Erythroblast (primary cell): ENCODE data around the gene ARHGEF4.

ENCODE experiments used
- DNase-seq, 2 experiments: peaks; one replicate each; lab custom pipeline; 2025; lab: John Stamatoyannopoulos, UW
- GATA1 ChIP-seq: IDR thresholded peaks from 2 replicates; pipeline ENCODE4 v1.6.1; 2011; ENCODE audit warnings: low read depth, mild to moderate bottlenecking, control low read depth, low read length, moderate library complexity
- POLR2A ChIP-seq: IDR thresholded peaks from 2 replicates; pipeline ENCODE4 v1.6.1; 2011; ENCODE audit warnings: mild to moderate bottlenecking, low read length

The ARHGEF4 gene

DNA sequence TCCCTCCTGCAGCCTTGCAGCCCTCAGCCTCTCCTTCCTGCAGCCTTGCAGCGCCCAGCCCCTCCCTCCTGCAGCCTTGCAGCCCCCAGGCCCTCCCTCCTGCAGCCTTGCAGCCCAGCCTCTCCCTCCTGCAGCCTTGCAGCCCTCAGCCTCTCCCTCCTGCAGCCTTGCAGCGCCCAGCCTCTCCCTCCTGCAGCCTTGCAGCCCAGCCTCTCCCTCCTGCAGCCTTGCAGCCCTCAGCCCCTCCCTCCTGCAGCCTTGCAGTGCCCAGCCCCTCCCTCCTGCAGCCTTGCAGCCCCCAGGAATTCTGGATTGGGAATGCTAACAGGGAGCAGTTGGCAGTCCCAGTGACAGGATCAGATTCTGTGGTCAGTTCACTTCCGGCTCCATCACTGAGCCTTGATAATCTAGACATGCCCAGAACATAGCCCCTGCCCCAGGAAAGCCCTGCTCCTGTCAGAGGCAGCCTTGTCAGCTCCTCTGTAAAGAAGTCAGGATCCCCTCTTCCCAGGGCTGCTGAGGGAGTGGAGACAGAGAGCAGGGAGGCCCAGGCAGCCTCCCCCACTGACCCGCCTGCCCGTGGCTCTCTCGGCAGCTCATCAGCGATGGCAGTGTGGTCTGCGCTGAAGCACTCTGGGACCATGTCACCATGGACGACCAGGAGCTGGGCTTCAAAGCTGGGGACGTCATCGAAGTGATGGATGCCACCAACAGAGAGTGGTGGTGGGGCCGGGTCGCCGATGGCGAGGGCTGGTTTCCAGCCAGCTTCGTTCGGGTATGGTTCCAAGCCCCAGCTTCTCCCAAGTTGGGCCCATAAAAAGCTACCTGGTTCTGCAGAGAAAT lies 201.8 kb downstream of the ARHGEF4 start:
- DNase-seq, result no peak
- TF ChIP-seq POLR2A (no peak), GATA1 (no peak)

DNA sequence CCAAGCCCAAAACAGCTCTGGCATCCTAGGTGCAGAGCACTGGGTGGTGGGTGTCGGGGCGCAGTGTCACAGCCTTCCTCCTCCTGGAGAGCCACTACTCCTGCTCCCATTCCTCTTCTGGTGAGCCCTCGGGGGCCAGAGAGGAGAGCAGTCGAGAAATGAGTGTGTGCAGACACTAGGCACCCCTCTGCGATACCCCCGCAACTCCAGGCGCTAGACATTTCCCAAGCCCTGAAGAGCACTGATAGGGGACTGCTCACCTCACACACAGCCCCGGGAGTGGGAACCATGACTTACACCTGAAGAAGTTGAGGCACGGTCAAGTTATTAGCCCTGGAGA lies 202.4 kb downstream of the ARHGEF4 start:
- TF ChIP-seq GATA1 (no peak), POLR2A (no peak)
- DNase-seq, result no peak

DNA sequence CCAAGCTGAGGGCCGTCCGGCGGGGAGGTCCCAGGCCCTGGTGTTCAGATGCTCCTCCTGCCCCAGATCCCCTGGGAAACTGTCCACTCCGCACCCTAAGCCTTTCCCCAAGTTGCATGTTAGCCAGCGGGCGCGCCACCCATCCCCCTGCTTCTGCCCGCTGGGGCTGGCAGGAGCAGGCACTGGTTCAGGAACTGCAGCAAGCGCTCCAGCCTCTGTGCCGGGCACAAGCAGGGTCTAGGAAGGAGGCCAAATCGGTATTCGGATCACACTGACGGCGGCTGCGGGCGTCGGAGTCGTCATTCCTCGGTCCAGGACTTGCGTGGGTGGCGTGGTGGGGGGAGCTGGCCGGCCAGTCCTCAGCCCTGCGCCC lies 202.8 kb downstream of the ARHGEF4 start:
- no peak for DNase-seq
- TF ChIP-seq GATA1 (no peak), POLR2A (no peak)

DNA sequence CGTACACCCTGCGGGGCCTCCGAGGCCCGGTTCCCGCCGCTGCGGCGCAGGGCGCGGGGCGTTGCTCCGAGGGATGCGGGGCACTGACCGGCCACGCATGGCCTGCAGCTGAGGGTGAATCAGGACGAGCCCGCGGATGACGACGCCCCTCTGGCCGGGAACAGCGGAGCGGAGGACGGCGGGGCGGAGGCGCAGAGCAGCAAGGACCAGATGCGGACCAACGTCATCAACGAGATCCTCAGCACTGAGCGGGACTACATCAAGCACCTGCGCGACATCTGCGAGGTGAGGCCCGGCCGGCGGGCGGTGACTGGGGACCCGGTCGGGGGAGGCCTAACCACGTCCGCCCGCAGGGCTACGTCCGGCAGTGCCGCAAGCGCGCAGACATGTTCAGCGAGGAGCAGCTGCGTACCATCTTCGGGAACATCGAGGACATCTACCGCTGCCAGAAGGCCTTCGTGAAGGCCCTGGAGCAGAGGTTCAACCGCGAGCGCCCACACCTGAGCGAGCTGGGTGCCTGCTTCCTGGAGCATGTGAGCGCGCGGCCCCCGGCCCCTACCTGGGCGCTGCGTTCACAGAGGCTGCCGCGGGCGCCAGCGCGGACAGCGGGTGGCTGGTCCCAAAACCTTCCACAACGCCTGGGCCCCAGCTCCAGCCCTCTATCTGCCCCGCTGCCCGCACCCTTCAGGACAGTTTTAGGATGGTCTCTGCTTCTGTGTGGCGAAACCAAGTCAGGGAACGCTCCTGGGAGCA lies 203.4 kb downstream of the ARHGEF4 start:
- DNase-seq, result no peak
- TF ChIP-seq GATA1, result no peak
- TF ChIP-seq POLR2A, result no peak

DNA sequence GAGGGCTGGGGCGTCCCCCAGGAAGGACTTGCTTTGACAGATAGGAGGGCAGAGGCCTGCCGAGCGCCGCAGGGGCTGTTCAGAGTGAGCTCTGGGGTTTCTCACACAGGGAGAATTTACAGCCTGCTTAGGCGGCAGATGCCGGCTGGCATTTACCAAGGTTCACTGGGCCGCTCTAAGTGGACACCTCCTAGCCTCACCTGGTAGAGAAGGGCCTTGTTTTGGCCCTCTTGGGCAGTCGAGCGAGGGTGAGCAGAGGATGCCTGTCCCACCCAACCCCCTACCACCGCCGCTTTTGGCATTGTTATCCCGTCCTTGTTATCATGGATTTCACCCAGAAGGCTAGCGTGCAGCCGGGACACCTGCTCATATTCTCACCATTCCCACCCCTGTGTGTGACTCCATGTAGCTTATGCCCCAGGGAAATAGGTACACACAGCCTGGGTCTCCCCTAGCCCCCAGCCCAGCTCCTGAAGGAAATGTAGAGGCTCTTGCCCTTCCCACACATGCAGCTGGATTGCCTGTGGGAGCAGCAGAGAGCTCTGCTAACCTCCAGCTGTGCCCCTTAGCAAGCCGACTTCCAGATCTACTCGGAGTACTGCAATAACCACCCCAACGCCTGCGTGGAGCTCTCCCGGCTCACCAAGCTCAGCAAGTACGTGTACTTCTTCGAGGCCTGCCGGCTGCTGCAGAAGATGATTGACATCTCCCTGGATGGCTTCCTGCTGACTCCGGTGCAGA lies 204.1 kb downstream of the ARHGEF4 start:
- no peak for TF ChIP-seq POLR2A

DNA sequence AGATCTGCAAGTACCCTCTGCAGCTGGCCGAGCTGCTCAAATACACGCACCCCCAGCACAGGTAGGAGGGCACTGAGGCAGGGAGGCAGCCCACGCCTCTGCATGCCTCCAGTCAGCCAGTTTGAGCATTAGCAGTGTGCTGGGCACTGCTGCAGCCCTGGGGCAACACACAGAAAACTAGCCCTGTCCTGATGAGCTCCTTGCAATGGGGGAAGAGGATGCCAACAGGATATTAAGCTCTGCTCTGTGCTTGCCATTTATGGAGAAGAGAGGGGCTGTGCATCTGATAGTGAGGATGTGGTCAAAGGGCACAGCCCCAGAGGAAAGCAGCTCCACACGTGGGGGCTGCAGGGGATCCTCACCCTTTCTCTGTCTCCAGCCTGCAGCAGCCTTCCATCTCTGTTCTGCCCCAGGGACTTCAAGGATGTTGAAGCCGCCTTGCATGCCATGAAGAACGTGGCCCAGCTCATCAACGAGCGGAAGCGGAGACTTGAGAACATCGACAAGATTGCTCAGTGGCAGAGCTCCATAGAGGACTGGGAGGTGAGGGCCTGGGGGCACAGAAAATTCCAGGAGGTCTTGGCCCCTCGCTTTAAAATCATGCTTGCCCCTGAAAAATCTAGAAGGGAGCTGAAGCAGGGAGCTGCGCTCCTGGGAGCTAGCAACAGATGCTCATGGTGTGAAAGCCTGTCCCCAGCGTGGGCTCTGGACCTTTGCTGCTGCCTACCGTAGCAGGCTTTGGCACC lies 204.9 kb downstream of the ARHGEF4 start:
- TF ChIP-seq POLR2A, result no peak
- TF ChIP-seq GATA1, result no peak
- DNase-seq, result no peak

More for the DNA sequence above, 204.1 kb downstream of the ARHGEF4 start:
- DNase-seq, result no peak

DNA sequence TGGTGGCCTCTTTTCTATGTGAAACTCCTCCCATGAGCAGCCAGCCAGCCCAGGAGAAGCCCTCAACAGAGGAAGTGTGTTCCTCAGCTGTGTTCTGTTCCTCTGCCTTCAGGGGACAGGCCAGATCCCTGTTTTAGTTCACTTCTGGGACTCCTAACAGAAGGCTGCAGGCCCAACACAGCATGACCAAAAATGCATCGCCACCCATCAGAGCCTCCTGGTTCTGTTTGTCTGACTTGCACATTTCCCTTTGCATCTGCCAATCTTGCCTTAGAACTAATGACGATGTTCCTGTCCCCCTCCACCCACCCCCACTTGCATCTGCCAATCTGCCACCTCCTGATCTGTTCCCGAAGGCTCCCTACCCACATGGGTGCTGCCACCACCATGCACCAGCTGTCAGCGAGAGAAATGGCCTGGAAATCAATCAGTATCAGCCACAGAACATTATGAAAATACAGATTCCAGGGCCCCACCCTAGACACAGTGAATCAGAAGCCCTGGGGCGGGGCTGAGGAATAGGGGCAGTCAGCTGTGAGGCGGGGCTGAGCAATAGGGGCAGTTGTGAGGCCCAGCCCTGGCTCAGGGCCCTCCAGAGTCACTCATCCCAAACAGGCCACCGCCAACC lies 205.5 kb downstream of the ARHGEF4 start:
- TF ChIP-seq POLR2A (no peak), GATA1 (no peak)
- no peak for DNase-seq

DNA sequence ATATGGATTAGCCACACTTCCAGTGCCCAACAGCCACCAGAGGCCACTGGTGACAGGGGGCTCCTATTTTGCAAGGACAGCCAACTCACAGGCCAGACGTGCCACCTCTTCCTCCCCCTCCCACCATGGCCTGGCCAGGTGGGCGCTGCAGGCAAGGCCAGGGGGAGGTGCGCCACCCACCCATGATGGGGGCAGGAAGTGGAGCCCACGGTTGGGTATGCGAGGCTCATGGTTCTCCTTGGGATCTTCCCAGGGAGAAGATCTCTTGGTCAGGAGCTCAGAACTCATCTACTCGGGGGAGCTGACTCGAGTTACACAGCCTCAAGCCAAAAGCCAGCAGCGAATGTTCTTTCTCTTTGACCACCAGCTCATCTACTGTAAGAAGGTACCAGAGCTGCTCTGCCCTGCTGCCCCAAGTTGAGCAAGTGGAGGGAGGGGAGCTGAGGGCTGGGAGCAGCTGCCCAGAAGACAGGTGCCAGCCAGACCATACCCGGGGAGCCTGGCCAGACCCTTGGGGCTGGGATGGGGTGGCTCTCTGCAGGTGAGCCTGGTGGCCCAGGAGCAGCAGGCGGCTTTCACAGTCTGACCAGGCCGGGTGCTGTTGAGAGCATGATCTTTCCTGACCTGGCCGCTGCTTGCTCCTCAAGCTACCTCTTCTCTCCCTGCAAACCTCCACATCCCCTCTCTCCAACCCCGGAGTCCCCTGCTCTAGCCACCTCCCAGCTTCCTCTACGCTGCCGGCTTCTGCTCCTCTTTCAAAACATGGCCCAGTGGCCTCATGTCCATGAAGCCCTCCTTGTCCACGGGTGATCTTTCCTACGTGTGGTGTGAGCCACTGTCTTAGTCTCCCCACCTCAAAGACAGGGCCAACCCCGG lies 206.7 kb downstream of the ARHGEF4 start:
- TF ChIP-seq GATA1 (no peak), POLR2A (no peak)
- no peak for DNase-seq

DNA sequence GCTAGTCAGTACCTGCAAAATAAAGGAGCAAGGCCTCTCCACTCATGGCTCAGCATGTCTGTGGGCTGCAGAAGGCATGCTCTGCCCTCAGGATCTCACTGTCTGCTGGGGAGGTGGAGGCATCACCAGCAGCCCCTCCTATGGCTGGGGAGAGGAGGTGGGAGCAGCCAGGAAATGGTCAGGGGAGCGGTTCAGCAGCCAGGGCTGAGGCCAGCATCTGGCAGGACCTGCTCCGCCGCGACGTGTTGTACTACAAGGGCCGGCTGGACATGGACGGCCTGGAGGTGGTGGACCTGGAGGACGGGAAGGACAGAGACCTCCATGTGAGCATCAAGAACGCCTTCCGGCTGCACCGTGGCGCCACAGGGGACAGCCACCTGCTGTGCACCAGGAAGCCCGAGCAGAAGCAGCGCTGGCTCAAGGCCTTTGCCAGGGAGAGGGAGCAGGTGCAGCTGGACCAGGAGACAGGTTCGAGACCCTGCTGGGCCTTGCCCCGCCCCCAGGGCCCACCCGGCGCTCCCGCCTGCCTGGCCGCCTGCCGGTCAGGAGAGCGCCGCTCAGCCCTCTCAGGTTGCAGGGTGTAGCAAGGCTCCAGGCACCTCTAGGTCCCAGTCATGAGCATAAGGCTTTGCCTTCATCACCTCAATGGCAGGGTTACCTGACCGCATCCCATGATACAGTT lies 207.5 kb downstream of the ARHGEF4 start:
- no peak for TF ChIP-seq POLR2A
- TF ChIP-seq GATA1, result no peak
- no peak for DNase-seq

DNA sequence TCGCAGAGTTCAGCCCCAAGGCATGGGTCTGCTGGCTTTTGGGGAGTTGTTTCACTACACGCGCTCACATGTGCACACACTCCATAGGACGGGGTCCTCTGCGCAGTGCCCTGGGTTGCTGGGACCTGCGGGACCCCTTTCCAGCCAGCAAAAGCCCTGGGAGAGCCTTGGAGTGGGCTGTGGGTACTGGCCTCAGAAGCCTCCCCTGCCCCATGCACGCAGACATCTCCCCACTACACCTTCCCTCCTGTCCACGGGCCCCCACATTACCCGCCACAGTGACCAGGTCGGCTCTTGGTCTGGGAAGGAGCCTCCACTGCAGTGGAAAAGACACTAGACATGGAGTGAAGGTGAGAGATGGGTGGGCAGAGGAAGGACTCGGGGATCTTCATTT lies 208.0 kb downstream of the ARHGEF4 start:
- TF ChIP-seq POLR2A (no peak), GATA1 (no peak)
- DNase-seq, result no peak

DNA sequence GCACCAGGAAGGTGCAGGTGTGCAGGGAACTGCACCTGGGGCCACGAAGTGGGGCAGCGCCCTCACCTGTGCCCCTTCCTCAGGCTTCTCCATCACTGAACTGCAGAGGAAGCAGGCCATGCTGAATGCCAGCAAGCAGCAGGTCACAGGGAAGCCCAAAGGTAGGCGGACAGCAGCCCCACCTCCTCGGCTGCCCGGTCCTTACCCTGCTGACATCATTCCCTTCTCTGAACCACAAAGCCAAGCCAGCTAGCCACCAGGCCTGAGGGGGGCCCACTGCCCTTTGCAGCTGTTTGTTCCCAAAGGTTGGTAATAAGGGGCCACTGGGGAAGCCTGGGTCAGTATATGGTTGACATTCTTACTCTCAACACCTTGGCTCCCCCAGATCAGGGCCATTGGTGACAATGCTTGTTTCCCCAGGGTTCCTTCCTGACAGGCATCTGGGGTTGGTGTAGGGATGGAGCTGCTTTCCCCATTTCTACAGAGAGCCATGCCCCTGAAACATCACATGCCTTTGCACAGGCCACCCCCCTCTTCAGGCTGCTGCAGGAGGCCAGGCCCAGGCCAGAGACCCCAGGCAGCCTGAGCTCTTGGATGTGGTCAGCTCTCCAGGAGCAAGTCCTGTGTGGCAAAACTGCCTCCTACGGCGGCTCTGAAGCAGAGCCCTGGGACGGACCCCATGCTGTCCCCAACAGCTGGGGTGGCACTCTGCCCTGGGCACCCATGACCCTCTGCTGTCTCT lies 208.7 kb downstream of the ARHGEF4 start:
- TF ChIP-seq POLR2A (no peak), GATA1 (no peak)
- no peak for DNase-seq
